H1 (cell line): Measurements from ENCODE around the gene MYH7B. TPM values are rescaled to one million over a fixed set of nuclear protein-coding genes. Genes with fewer than 3 reads are reported as not detected.
A peak's percentile ranks its signal among the peaks of the same experiment; 100 is the strongest.

Experiments used
- CEBPB ChIP-seq: IDR thresholded peaks from 2 replicates; pipeline ENCODE4 v1.6.1; 2012; ENCODE audit warnings: low read depth, low read length
- CTCF ChIP-seq, 3 experiments: IDR thresholded peaks; 1 replicate in 2 of 3; 2 replicates in 1 of 3; pipeline versions ENCODE4 v1.5.1 to v1.6.1; 2011; ENCODE audit warnings: low read length in 3 of 3, mild to moderate bottlenecking in 3 of 3, inconsistent platforms in 2 of 3, low read depth in 1 of 3, moderate library complexity in 1 of 3; ENCODE audit not compliant: insufficient read depth in 1 of 3; ENCODE audit errors: control extremely low read depth in 1 of 3
- HDAC6 ChIP-seq: IDR thresholded peaks from one replicate; pipeline ENCODE4 v1.7.1; 2012; ENCODE audit warnings: low read depth, mild to moderate bottlenecking, inconsistent platforms, low read length, moderate library complexity
- SP1 ChIP-seq: IDR thresholded peaks from 2 replicates; pipeline ENCODE4 v1.6.1; 2011; ENCODE audit warnings: low read depth, low read length
- SP4 ChIP-seq: IDR thresholded peaks from 2 replicates; pipeline ENCODE4 v1.6.1; 2012; ENCODE audit warnings: low read length, inconsistent platforms
- TAF1 ChIP-seq: IDR thresholded peaks from 2 replicates; pipeline ENCODE4 v1.6.1; 2011; ENCODE audit warnings: mild to moderate bottlenecking, low read depth, low read length
- TBP ChIP-seq: IDR thresholded peaks from 2 replicates; pipeline ENCODE4 v1.6.1; 2011; ENCODE audit warnings: low read depth, low read length, improper control_type of control experiment
- TCF12 ChIP-seq: IDR thresholded peaks from 2 replicates; pipeline ENCODE4 v1.6.1; 2011; ENCODE audit warnings: low read depth, mild to moderate bottlenecking, low read length
- polyA plus RNA-seq, 7 experiments: library from polyadenylated mRNA; depleted of rRNA in 3 of 7; stranded (reverse) in 5 of 7; unstranded in 2 of 7; fragments of >200 nt in 5 of 7; fragments of 200-250 nt in 2 of 7; gene quantifications; 1 replicate in 5 of 7; 2 replicates in 1 of 7; 4 replicates in 1 of 7; pipeline versions ENCODE4 v1.2.1 to v1.2.3, GENCODE V29; 2011 to 2013; ENCODE audit warnings: missing spikeins in 2 of 7, mixed read lengths in 2 of 7
- total RNA-seq: library from RNA; stranded (reverse); fragmentation: NEBNext Ultra II Directional; extraction: Animal tissue kit (Norgen Biotek cat#: 25700); gene quantifications from 2 replicates; pipeline ENCODE4 v1.2.1, GENCODE V29; 2021

Gene MYH7B
- total and polyA plus RNA-seq, 2 of the 8 experiments (the other 6 are each of a cell fraction or from before 2014, with no cell fraction given), result 0.15 to 0.30 TPM

GRCh38 chr20:34979366-34980153, 23.9 kb downstream of the MYH7B start (continued):
- TF ChIP-seq CTCF (IDR thresholded peaks at IDR 0.05; ENCODE audit: control extremely low read depth in 1 of 3, insufficient read depth in 1 of 3, low read depth in 1 of 3, low read length in 3 of 3), result no peak
- TF ChIP-seq TCF12, result no peak
- no peak for TF ChIP-seq HDAC6
- TF ChIP-seq TBP, result no peak
- TF ChIP-seq SP4, result no peak
- 0 out of 2 replicates have a peak, but pooled peaks have one; percentile 20 for TF ChIP-seq SP1
- TF ChIP-seq TAF1, result 0 out of 2 replicates have a peak, but pooled peaks have one; percentile 8
- no peak for TF ChIP-seq CEBPB
